ENCODE data around the gene WDFY4.

DNA sequence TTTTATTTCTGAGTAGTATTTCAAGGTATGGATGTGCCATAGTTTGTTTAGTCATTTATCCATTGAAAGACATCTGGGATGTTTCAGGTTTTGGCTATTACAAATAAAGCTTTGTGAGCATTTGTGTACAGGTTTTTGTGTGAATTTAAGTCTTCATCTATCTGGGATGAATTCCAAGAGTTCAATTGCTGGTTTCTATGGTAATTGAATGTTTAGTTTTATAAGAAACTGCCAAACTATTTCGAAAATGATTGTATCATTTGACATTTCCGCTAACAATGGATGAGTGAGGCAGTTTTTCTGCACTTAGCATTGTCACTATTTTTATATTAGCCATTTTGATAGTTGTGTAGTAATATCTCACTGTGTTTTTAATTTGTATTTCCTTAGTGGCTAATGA is 99.4 kb downstream of the WDFY4 start:
- TF ChIP-seq, protein P1, sequence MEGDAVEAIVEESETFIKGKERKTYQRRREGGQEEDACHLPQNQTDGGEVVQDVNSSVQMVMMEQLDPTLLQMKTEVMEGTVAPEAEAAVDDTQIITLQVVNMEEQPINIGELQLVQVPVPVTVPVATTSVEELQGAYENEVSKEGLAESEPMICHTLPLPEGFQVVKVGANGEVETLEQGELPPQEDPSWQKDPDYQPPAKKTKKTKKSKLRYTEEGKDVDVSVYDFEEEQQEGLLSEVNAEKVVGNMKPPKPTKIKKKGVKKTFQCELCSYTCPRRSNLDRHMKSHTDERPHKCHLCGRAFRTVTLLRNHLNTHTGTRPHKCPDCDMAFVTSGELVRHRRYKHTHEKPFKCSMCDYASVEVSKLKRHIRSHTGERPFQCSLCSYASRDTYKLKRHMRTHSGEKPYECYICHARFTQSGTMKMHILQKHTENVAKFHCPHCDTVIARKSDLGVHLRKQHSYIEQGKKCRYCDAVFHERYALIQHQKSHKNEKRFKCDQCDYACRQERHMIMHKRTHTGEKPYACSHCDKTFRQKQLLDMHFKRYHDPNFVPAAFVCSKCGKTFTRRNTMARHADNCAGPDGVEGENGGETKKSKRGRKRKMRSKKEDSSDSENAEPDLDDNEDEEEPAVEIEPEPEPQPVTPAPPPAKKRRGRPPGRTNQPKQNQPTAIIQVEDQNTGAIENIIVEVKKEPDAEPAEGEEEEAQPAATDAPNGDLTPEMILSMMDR (IDR thresholded peaks at IDR 0.05; ENCODE audit: extremely low read depth in 1 of 2, insufficient read depth in 1 of 2, low read depth in 1 of 2, low read length in 2 of 2), result no peak
- no peak for TF ChIP-seq JUN (IDR thresholded peaks at IDR 0.05; ENCODE audit: borderline replicate concordance, insufficient read depth, insufficient read length, low read depth)
